GM23338 (cell line): Measurements from ENCODE around the gene PDE1C. TPM values are rescaled to one million over a fixed set of nuclear protein-coding genes. Genes with fewer than 3 reads are reported as not detected.

Experiments used
- ATAC-seq: fragments of 200-7000 bp; cut with Tn5 transposase; 3 replicates; pipeline ENCODE4 v1.9.1; 2020
- DNase-seq: peaks from one replicate; pipeline ENCODE4 v3.0.0-alpha.2; 2015; ENCODE audit warnings: low spot score
- H2AFZ ChIP-seq: fragments of 200-600 bp; sonication (generic); 2 replicates; pipeline ENCODE4 v1.8.0; 2016; ENCODE audit warnings: antibody characterized with exemption, mild to moderate bottlenecking, moderate library complexity
- H3F3A ChIP-seq: fragments of 200-600 bp; sonication (generic); replicated peaks from 2 replicates; pipeline ENCODE4 v1.8.0; 2017; ENCODE audit warnings: antibody characterized with exemption, mixed run types, low read depth
- H3K27ac ChIP-seq: fragments of 200-600 bp; sonication (generic); 2 replicates; pipeline ENCODE4 v1.6.1; 2016; ENCODE audit warnings: low read depth
- H3K27me3 ChIP-seq: fragments of 200-600 bp; sonication (generic); 2 replicates; pipeline ENCODE4 v1.8.0; 2016; ENCODE audit warnings: mild to moderate bottlenecking, mixed run types, moderate library complexity; ENCODE audit not compliant: insufficient read depth
- H3K36me3 ChIP-seq: fragments of 200-600 bp; sonication (generic); 2 replicates; pipeline ENCODE4 v1.8.0; 2016; ENCODE audit warnings: mild to moderate bottlenecking; ENCODE audit not compliant: insufficient read depth
- H3K4me1 ChIP-seq: fragments of 200-600 bp; sonication (generic); 2 replicates; pipeline ENCODE4 v1.8.0; 2016; ENCODE audit warnings: mild to moderate bottlenecking, moderate library complexity; ENCODE audit not compliant: insufficient read depth
- H3K4me2 ChIP-seq: fragments of 200-600 bp; sonication (generic); 2 replicates; pipeline ENCODE4 v1.7.1; 2017; ENCODE audit warnings: mixed run types
- H3K4me3 ChIP-seq: fragments of 200-600 bp; sonication (generic); 2 replicates; pipeline ENCODE4 v1.6.1; 2016; ENCODE audit warnings: mixed run types
- H3K79me2 ChIP-seq: fragments of 200-600 bp; sonication (generic); replicated peaks from 2 replicates; pipeline ENCODE4 v1.8.0; 2017; ENCODE audit warnings: mild to moderate bottlenecking; ENCODE audit not compliant: insufficient read depth
- H3K9me2 ChIP-seq: fragments of 200-600 bp; sonication (generic); 2 replicates; pipeline ENCODE4 v1.8.0; 2017; ENCODE audit not compliant: insufficient read depth
- H4K20me1 ChIP-seq: fragments of 200-600 bp; sonication (generic); replicated peaks from 2 replicates; pipeline ENCODE4 v1.8.0; 2017; ENCODE audit warnings: mild to moderate bottlenecking; ENCODE audit not compliant: insufficient read depth
- H3K27ac Mint-ChIP-seq: 2 replicates; pipeline ENCODE4 v1.8.0; 2020; ENCODE audit warnings: inconsistent platforms, mild to moderate bottlenecking, moderate library complexity, mixed read lengths
- H3K27me3 Mint-ChIP-seq: 3 replicates; pipeline ENCODE4 v1.8.0; 2022; ENCODE audit warnings: low read depth, mild to moderate bottlenecking, moderate library complexity, mixed read lengths, inconsistent platforms; ENCODE audit not compliant: insufficient read depth, poor library complexity
- H3K36me3 Mint-ChIP-seq: 3 replicates; pipeline ENCODE4 v1.8.0; 2021; ENCODE audit warnings: low read depth, mild to moderate bottlenecking, inconsistent platforms, moderate library complexity, mixed read lengths
- H3K4me1 Mint-ChIP-seq: 3 replicates; pipeline ENCODE4 v1.8.0; 2020; ENCODE audit warnings: mild to moderate bottlenecking, inconsistent platforms, mixed read lengths
- H3K4me3 Mint-ChIP-seq: 3 replicates; pipeline ENCODE4 v1.8.0; 2021; ENCODE audit warnings: moderate library complexity, mild to moderate bottlenecking, inconsistent platforms, mixed read lengths
- H3K9me3 Mint-ChIP-seq: 3 replicates; pipeline ENCODE4 v1.8.0; 2020; ENCODE audit warnings: moderate library complexity, mild to moderate bottlenecking, inconsistent platforms, mixed read lengths
- CREB1 ChIP-seq: fragments of 250-450 bp; sonication (Bioruptor Pico); IDR thresholded peaks from 2 replicates; pipeline ENCODE4 v1.5.0; 2020; ENCODE audit warnings: low read depth, mild to moderate bottlenecking, moderate library complexity
- CTCF ChIP-seq, 2 experiments: fragments of 200-600 bp in 1 of 2; sonication (generic) in 1 of 2; conservative IDR thresholded peaks; 2 replicates each; pipeline versions ENCODE4 v1.5.1 to v1.6.1; 2016 to 2017; ENCODE audit warnings: antibody characterized with exemption in 2 of 2, low read depth in 2 of 2, mild to moderate bottlenecking in 2 of 2, moderate library complexity in 1 of 2
- ETS1 ChIP-seq: IDR thresholded peaks from 2 replicates; pipeline ENCODE4 v1.6.1; 2016; ENCODE audit warnings: antibody characterized with exemption
- EZH2 ChIP-seq: fragments of 200-600 bp; sonication (generic); IDR thresholded peaks from one replicate; pipeline ENCODE4 v1.8.0; 2017; ENCODE audit warnings: antibody characterized with exemption, mild to moderate bottlenecking, low read depth; ENCODE audit not compliant: unreplicated experiment
- EZH2phosphoT487 ChIP-seq: fragments of 200-600 bp; sonication (generic); IDR thresholded peaks from one replicate; pipeline ENCODE4 v1.8.1; 2018; ENCODE audit warnings: antibody characterized with exemption; ENCODE audit not compliant: unreplicated experiment
- JUNB ChIP-seq: IDR thresholded peaks from one replicate; pipeline ENCODE4 v1.6.1; 2016; ENCODE audit warnings: antibody characterized with exemption; ENCODE audit not compliant: unreplicated experiment
- NANOG ChIP-seq: IDR thresholded peaks from 2 replicates; pipeline ENCODE4 v1.6.1; 2016; ENCODE audit warnings: antibody characterized with exemption, borderline replicate concordance
- POLR2AphosphoS5 ChIP-seq: IDR thresholded peaks from 2 replicates; pipeline ENCODE4 v1.6.1; 2016; ENCODE audit warnings: antibody characterized with exemption, low read depth
- REST ChIP-seq: IDR thresholded peaks from one replicate; pipeline ENCODE4 v1.6.1; 2018; ENCODE audit warnings: antibody characterized with exemption; ENCODE audit not compliant: unreplicated experiment
- STAT1 ChIP-seq: IDR thresholded peaks from one replicate; pipeline ENCODE4 v1.6.1; 2016; ENCODE audit warnings: antibody characterized with exemption; ENCODE audit not compliant: unreplicated experiment
- ZNF114 ChIP-seq: fragments of 250-450 bp; sonication (Bioruptor Pico); IDR thresholded peaks from 2 replicates; pipeline ENCODE4 v1.5.0; 2020; ENCODE audit warnings: mild to moderate bottlenecking, moderate library complexity
- ZNF331 ChIP-seq: fragments of 250-450 bp; sonication (Bioruptor Pico); IDR thresholded peaks from 2 replicates; pipeline ENCODE4 v1.5.0; 2020; ENCODE audit warnings: low read depth, mild to moderate bottlenecking, moderate library complexity
- ZNF462 ChIP-seq: fragments of 250-450 bp; sonication (Bioruptor Pico); IDR thresholded peaks from 2 replicates; pipeline ENCODE4 v1.5.0; 2020; ENCODE audit warnings: mild to moderate bottlenecking, moderate library complexity
- polyA plus RNA-seq: library from polyadenylated mRNA; unstranded; fragments of >200 nt; fragmentation: Nextera tagmentation; extraction: Ambion mirVana; gene quantifications from 2 replicates; pipeline ENCODE4 v1.2.1, GENCODE V29; 2016
- total RNA-seq: library from RNA; depleted of rRNA; stranded (reverse); fragments of >200 nt; shearing (Covaris generic); gene quantifications from 2 replicates; pipeline ENCODE4 v1.2.3, GENCODE V29; 2014

The PDE1C gene
- total and polyA plus RNA-seq, 2 experiments from 2014 or later: 0.28 TPM; not detected in 1

- no peaks in the 10 kb centered on the region for H3K9me2 ChIP-seq
- DNase-seq: no peak
- H2AFZ ChIP-seq: no peak overlapping the region
- Mint-ChIP-seq H3K27ac (no peak overlapping the region), H3K36me3 (no peaks in the 10 kb centered on the region), H3K9me3 (no peaks in the 10 kb centered on the region; the same call in 2 of the 3 replicates), H3K4me3 (no peak overlapping the region), H3K4me1 (no peaks in the 10 kb centered on the region), H3K27me3 (peaks cover 4% of the 10 kb centered on the region)
- ATAC-seq: no peak
- no peaks in the 10 kb centered on the region for H3K4me1 ChIP-seq
- H3K4me3 ChIP-seq: no peak overlapping the region
- TF ChIP-seq ZNF462 (CRISPR knock-in tag) (no peak), ZNF331 (no peak), ZNF114 (CRISPR knock-in tag) (no peak), NANOG (no peak), EZH2phosphoT487 (no peak), REST (no peak), JUNB (no peak), POLR2AphosphoS5 (no peak), CTCF (conservative IDR thresholded peaks at IDR 0.05; ENCODE audit: low read depth in 2 of 2) (no peak), STAT1 (no peak), CREB1 (no peak), ETS1 (no peak), EZH2 (no peak)
- H3K36me3 ChIP-seq: no peaks in the 10 kb centered on the region
- no peaks in the 10 kb centered on the region for H4K20me1 ChIP-seq
- H3K79me2 ChIP-seq: no peaks in the 10 kb centered on the region
- H3K27me3 ChIP-seq: no peaks in the 10 kb centered on the region
- H3F3A ChIP-seq: no peaks in the 10 kb centered on the region
- H3K4me2 ChIP-seq: no peak overlapping the region
- H3K27ac ChIP-seq: no peak overlapping the region
These were observed 23.5 kb upstream of the PDE1C start for GRCh38 chr7:32093415-32094408.
